ENCODE measurements around the gene F2. TPM values are rescaled to one million over a fixed set of nuclear protein-coding genes. Genes with fewer than 3 reads are reported as not detected.

The F2 gene
- total and polyA plus RNA-seq, 10 donors: 0.03 to 0.33 (median 0.23) TPM; not detected in 7

GRCh38 chr11:46726206-46726862 is 7.3 kb downstream of the F2 start:
- Histone ChIP-seq H3K9me3 (no peaks in the 10 kb centered on the region), H3K27me3 (replicated peaks in 1 of 7) (no peaks in the 10 kb centered on the region), H3K27ac (no peak overlapping the region), H3K36me3 (no peaks in the 10 kb centered on the region), H3K4me1 (no peaks in the 10 kb centered on the region), H3K4me3 (no peak overlapping the region)
- DNase-seq: peak; percentile 63
- intact Hi-C loops (cut with DNase I; ENCODE audit: low total_unique reads): no loop called here
- no peak for TF ChIP-seq CTCF (IDR thresholded peaks at IDR 0.05 in 8 of 11, conservative IDR thresholded peaks at IDR 0.05 in 3 of 11)
- no peak for TF ChIP-seq POLR2A (IDR thresholded peaks at IDR 0.05)
- TF ChIP-seq POLR2AphosphoS5 (IDR thresholded peaks at IDR 0.05): no peak
- 91 to 95% (median 93%) methylated on average over 26 of the region's 26 CpGs for WGBS, 5 donors

GRCh38 chr11:46727952-46728658 is 9.1 kb downstream of the F2 start:
- no peaks in the 10 kb centered on the region for H3K36me3 ChIP-seq
- H3K27me3 ChIP-seq (replicated peaks in 1 of 7): no peaks in the 10 kb centered on the region
- H3K4me3 ChIP-seq: no peak overlapping the region
- no peak overlapping the region for H3K27ac ChIP-seq
- intact Hi-C loops (cut with DNase I; ENCODE audit: low total_unique reads): no loop called here
- peak; percentile 54 for DNase-seq
- no peaks in the 10 kb centered on the region for H3K9me3 ChIP-seq
- TF ChIP-seq POLR2A (IDR thresholded peaks at IDR 0.05): no peak
- TF ChIP-seq POLR2AphosphoS5 (IDR thresholded peaks at IDR 0.05): no peak
- no peak for TF ChIP-seq CTCF (IDR thresholded peaks at IDR 0.05 in 8 of 11, conservative IDR thresholded peaks at IDR 0.05 in 3 of 11)
- 89 to 93% (median 92%) methylated on average over 14 to 17 of the region's 17 CpGs for WGBS, 5 donors
- H3K4me1 ChIP-seq: no peaks in the 10 kb centered on the region

- peak; percentile 62 for DNase-seq
- H3K4me3 ChIP-seq: no peak overlapping the region
- no peak overlapping the region for H3K27ac ChIP-seq
- H3K36me3 ChIP-seq: no peaks in the 10 kb centered on the region
- no peaks in the 10 kb centered on the region for H3K4me1 ChIP-seq
- H3K9me3 ChIP-seq: no peaks in the 10 kb centered on the region
- no peaks in the 10 kb centered on the region for H3K27me3 ChIP-seq (replicated peaks in 1 of 7)
- TF ChIP-seq POLR2A (IDR thresholded peaks at IDR 0.05) (no peak), CTCF (IDR thresholded peaks at IDR 0.05 in 8 of 11, conservative IDR thresholded peaks at IDR 0.05 in 3 of 11) (no peak), POLR2AphosphoS5 (IDR thresholded peaks at IDR 0.05) (no peak)
- intact Hi-C loops (cut with DNase I; ENCODE audit: low total_unique reads): no loop called here
- 88 to 90% (median 88%) methylated on average over 9 of the region's 9 CpGs for WGBS, 5 donors
Observed at GRCh38 chr11:46728659-46729040, 9.6 kb downstream of the F2 start.
